ENCODE data around the gene IGSF5.

DNA sequence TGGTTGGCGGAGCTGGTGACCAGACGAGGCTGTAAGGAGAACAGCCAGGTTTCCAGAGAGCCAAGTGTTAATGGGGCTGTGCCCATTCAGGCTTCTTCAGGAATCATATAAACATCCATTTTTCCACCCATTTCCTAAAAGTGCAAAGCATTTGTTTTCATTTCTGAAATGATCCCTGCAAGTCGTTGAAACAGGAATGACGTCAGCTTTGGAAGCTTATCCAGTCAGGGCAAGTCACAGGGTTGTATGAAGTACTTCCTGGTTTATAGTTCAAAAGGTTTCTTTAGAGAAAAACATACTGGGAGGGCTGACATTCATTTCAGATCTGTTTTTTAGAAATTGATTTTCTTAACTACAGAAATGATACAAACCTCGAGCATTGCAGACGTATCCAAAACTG lies 29.2 kb downstream of the IGSF5 start:
- no peak for TF ChIP-seq EZH2 (IDR thresholded peaks at IDR 0.05; ENCODE audit: low read length)
- TF ChIP-seq, protein P1, sequence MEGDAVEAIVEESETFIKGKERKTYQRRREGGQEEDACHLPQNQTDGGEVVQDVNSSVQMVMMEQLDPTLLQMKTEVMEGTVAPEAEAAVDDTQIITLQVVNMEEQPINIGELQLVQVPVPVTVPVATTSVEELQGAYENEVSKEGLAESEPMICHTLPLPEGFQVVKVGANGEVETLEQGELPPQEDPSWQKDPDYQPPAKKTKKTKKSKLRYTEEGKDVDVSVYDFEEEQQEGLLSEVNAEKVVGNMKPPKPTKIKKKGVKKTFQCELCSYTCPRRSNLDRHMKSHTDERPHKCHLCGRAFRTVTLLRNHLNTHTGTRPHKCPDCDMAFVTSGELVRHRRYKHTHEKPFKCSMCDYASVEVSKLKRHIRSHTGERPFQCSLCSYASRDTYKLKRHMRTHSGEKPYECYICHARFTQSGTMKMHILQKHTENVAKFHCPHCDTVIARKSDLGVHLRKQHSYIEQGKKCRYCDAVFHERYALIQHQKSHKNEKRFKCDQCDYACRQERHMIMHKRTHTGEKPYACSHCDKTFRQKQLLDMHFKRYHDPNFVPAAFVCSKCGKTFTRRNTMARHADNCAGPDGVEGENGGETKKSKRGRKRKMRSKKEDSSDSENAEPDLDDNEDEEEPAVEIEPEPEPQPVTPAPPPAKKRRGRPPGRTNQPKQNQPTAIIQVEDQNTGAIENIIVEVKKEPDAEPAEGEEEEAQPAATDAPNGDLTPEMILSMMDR (optimal IDR thresholded peaks at IDR 0.05 in 1 of 3, IDR thresholded peaks at IDR 0.05 in 1 of 3, conservative IDR thresholded peaks at IDR 0.05 in 1 of 3; ENCODE audit: extremely low read depth in 1 of 3, insufficient read depth in 2 of 3, low read length in 3 of 3), result no peak

Measured in keratinocyte (primary cell).